Measurements from ENCODE around the gene KIF22. TPM values are rescaled to one million over a fixed set of nuclear protein-coding genes. Genes with fewer than 3 reads are reported as not detected.
A peak's percentile ranks its signal among the peaks of the same experiment; 100 is the strongest.

Gene KIF22
- total RNA-seq, 1 experiment from 2014 or later = 155 TPM

GRCh38 chr16:29811896-29812665 lies 21.5 kb downstream of the KIF22 start, which contains the start of gene PRRT2:
Gene PRRT2, plus strand, starts transcription at chr16:29812193. Its CDS starts 862 bp downstream, at chr16:29813055.
- ChIA-PET RAD21 (ENCODE audit: low non-redundant PET in 1 of 2, low total read pairs in 2 of 2, uncharacterized antibody in 2 of 2, unreplicated experiment in 2 of 2) (no interaction called here), POLR2A (interaction anchor here (0.8 to 1.4 kb wide), 3 partner anchors 16 to 209 kb away, joined by 3 read pairs; partner anchors contain the start of gene KIF22), CTCF (interaction anchor here (1.4 kb wide), 1 partner anchor 36 kb away, joined by 3 read pairs; no protein-coding TSS in a partner anchor)
- peaks cover 6 to 17% of the 10 kb centered on the region in 2 experiments; a peak in 3 of 4 replicates for H3K36me3 ChIP-seq (ENCODE audit: control insufficient read depth in 1 of 2, insufficient read depth in 2 of 2, low read length in 2 of 2)
- no peaks in the 10 kb centered on the region for H3K9me2 ChIP-seq (ENCODE audit: insufficient read depth)
- intact Hi-C loops (cut with micrococcal nuclease) = no loop called here
- TF ChIP-seq SIN3A (IDR thresholded peaks at IDR 0.05; ENCODE audit: low read depth) (no peak), YY1 (IDR thresholded peaks at IDR 0.05; ENCODE audit: extremely low read depth, insufficient replicate concordance, low read depth, low read length) (no peak), SP1 (IDR thresholded peaks at IDR 0.05; ENCODE audit: low read depth) (no peak), ELF1 (IDR thresholded peaks at IDR 0.05; ENCODE audit: borderline replicate concordance, low read depth) (no peak), ZBTB33 (IDR thresholded peaks at IDR 0.05; ENCODE audit: extremely low read depth, insufficient replicate concordance, low read length) (no peak), JUND (IDR thresholded peaks at IDR 0.05) (no peak), CBX3 (IDR thresholded peaks at IDR 0.05; ENCODE audit: low read depth) (no peak), POLR2AphosphoS5 (IDR thresholded peaks at IDR 0.05; ENCODE audit: low read depth, low read length) (no peak), FOSL1 (IDR thresholded peaks at IDR 0.05; ENCODE audit: low read depth) (no peak), ATF3 (IDR thresholded peaks at IDR 0.05) (no peak), CTCF (IDR thresholded peaks at IDR 0.05 in 2 of 3, conservative IDR thresholded peaks at IDR 0.05 in 1 of 3; ENCODE audit: borderline replicate concordance in 1 of 3, insufficient read depth in 1 of 3, low read depth in 2 of 3, low read length in 2 of 3) (no peak), POLR2A (IDR thresholded peaks at IDR 0.05; ENCODE audit: borderline replicate concordance, extremely low read depth, insufficient read depth, insufficient read length) (no peak), TCF7L2 (IDR thresholded peaks at IDR 0.05; ENCODE audit: borderline replicate concordance, extremely low read depth, insufficient read depth, insufficient read length) (no peak), REST (IDR thresholded peaks at IDR 0.05; ENCODE audit: low read depth) (no peak), ZNF274 (IDR thresholded peaks at IDR 0.05; ENCODE audit: low read depth, low read length) (no peak), CEBPB (IDR thresholded peaks at IDR 0.05; ENCODE audit: low read depth) (no peak)
- H3K9ac ChIP-seq (ENCODE audit: low read length) = peak within 1 kb of the TSS; percentile 95
- no peaks in the 10 kb centered on the region for H4K20me1 ChIP-seq (ENCODE audit: insufficient read depth)
- H3K9me3 ChIP-seq (ENCODE audit: control insufficient read depth in 1 of 2, insufficient read depth in 1 of 2, low read depth in 1 of 2, low read length in 2 of 2) = no peaks in the 10 kb centered on the region
- H3K27ac ChIP-seq (ENCODE audit: low read depth, low read length) = peak within 1 kb of the TSS; percentile 90
- peaks cover 39% of the 10 kb centered on the region for H3K79me2 ChIP-seq (ENCODE audit: insufficient read depth, low read length)
- peaks cover 33 to 75% of the 10 kb centered on the region in 2 experiments for H3K4me1 ChIP-seq (ENCODE audit: control insufficient read depth in 1 of 2, insufficient read depth in 2 of 2, low read length in 2 of 2)
- H3K4me2 ChIP-seq (ENCODE audit: low read length) = peak within 1 kb of the TSS; percentile 99
- H3K27me3 ChIP-seq (ENCODE audit: insufficient read depth, low read length) = no peaks in the 10 kb centered on the region
- DNase-seq (ENCODE audit: low read depth, low spot score) (no peak), ATAC-seq (peak; percentile 2; the same call in 1 of the 2 replicates)
- BruUV-seq (replicated peaks) = no TSS peak
- no peak within 1 kb of the TSS for H2AFZ ChIP-seq (ENCODE audit: low read depth, low read length, poor library complexity, severe bottlenecking)
- peak within 1 kb of the TSS; percentile 36 to 66 for H3K4me3 ChIP-seq (replicated peaks in 1 of 2; ENCODE audit: low read depth in 1 of 2, low read length in 2 of 2)
